Upper lobe of left lung (tissue), 6 donors: Measurements from ENCODE around the gene PGS1. TPM values are rescaled to one million over a fixed set of nuclear protein-coding genes. Genes with fewer than 3 reads are reported as not detected.

Source experiments
- ATAC-seq, 2 donors: fragments of 200-7000 bp; cut with Tn5 transposase; one replicate each; pipeline ENCODE4 v1.9.1; 2022; ENCODE audit warnings: mild to moderate bottlenecking in 2 of 2, moderate library complexity in 2 of 2; ENCODE audit not compliant: low FRiP score in 2 of 2
- DNase-seq, 2 donors: peaks; one replicate each; pipeline ENCODE4 v3.0.0-alpha.2; 2019 to 2020
- H3K27ac ChIP-seq, 4 donors: fragments of 200-600 bp; sonication (generic); one replicate each; pipeline ENCODE4 v1.5.1; 2016 to 2019
- H3K27me3 ChIP-seq, 4 donors: fragments of 200-600 bp; sonication (generic); one replicate each; pipeline ENCODE4 v1.5.1; 2017 to 2019
- H3K36me3 ChIP-seq, 4 donors: fragments of 200-600 bp; sonication (generic); one replicate each; pipeline ENCODE4 v1.5.1; 2016 to 2019
- H3K4me1 ChIP-seq, 4 donors: fragments of 200-600 bp; sonication (generic); one replicate each; pipeline ENCODE4 v1.5.1; 2018 to 2019
- H3K4me3 ChIP-seq, 4 donors: fragments of 200-600 bp; sonication (generic); one replicate each; pipeline ENCODE4 v1.5.1; 2017 to 2019; ENCODE audit warnings: mild to moderate bottlenecking in 2 of 4, moderate library complexity in 1 of 4
- H3K9me3 ChIP-seq, 4 donors: fragments of 200-600 bp; sonication (generic); one replicate each; pipeline ENCODE4 v1.5.1; 2018 to 2019
- EP300 ChIP-seq, 4 donors: sonication (generic); formaldehyde crosslinking; IDR thresholded peaks; one replicate each; pipeline ENCODE4 v1.5.1; 2017; ENCODE audit warnings: antibody characterized with exemption in 4 of 4, control low read depth in 2 of 4
- POLR2A ChIP-seq, 4 donors: fragments of 450-650 bp; IDR thresholded peaks; one replicate each; pipeline ENCODE4 v1.5.1; 2016 to 2017; ENCODE audit warnings: antibody characterized with exemption in 4 of 4, mild to moderate bottlenecking in 2 of 4
- POLR2AphosphoS5 ChIP-seq, 2 donors: sonication (generic); formaldehyde crosslinking; IDR thresholded peaks; one replicate each; pipeline ENCODE4 v1.5.1; 2017; ENCODE audit warnings: antibody characterized with exemption in 2 of 2
- WGBS, 2 donors: methylation state at CpG; one replicate each; pipeline ENCODE4 v1.1.5; 2017 to 2018; 5-methylcytosine and 5-hydroxymethylcytosine counted together
- total RNA-seq, 6 donors: library from RNA; depleted of rRNA in 4 of 6; stranded (reverse); fragments of >200 nt in 4 of 6; gene quantifications; one replicate each; pipeline versions ENCODE4 v1.1.0 to v1.2.1, GENCODE V29; 2016 to 2021
- TF ChIP-seq, protein P1 (sequence below), 6 experiments: fragments of 450-650 bp in 4 of 6; fragments of 200-600 bp in 2 of 6; sonication (generic) in 2 of 6; IDR thresholded peaks; one replicate each; pipeline ENCODE4 v1.5.1; 2016 to 2019; ENCODE audit warnings: antibody characterized with exemption in 6 of 6
- donor health status: DM: no; HTN: no; CAD: no; lungs with moderate emphysema.
- donor health status: DM: no; HTN: yes; CAD: no; lungs with severe emphysema.

Gene PGS1
- total RNA-seq, 6 donors from 2014 or later: 79.2 to 348 (median 92.3) TPM

DNA sequence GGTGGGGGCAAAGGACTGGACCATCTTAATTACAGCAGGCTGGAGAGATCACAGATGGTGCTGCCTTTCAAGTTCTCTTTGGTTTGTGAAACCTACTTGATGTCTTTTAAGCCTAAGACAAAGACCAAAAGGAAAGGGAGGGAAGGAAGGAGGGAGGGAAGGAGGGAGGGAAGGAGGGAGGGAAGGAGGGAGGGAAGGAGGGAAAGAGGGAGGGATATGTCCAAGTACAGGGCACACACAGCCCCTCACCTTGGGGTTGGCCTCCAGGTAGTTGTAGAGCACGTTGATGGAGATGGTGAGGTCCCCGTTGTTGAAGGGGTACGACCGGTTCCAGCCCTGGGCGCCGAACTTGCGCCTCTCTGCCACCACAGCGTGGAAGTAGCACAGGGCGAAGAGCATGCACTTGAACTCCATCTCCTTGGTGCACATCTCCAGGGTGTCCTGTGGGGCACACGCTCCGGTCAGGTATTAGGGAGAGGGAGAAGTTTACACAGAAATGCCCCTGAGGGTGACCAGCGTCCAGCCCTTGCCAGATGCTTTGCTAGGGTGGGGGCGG lies 55.4 kb downstream of the PGS1 start:
- no peak for ATAC-seq
- no peak for DNase-seq
- TF ChIP-seq POLR2A (IDR thresholded peaks at IDR 0.05): no peak
- no peak for TF ChIP-seq EP300 (IDR thresholded peaks at IDR 0.05)
- TF ChIP-seq, protein P1, sequence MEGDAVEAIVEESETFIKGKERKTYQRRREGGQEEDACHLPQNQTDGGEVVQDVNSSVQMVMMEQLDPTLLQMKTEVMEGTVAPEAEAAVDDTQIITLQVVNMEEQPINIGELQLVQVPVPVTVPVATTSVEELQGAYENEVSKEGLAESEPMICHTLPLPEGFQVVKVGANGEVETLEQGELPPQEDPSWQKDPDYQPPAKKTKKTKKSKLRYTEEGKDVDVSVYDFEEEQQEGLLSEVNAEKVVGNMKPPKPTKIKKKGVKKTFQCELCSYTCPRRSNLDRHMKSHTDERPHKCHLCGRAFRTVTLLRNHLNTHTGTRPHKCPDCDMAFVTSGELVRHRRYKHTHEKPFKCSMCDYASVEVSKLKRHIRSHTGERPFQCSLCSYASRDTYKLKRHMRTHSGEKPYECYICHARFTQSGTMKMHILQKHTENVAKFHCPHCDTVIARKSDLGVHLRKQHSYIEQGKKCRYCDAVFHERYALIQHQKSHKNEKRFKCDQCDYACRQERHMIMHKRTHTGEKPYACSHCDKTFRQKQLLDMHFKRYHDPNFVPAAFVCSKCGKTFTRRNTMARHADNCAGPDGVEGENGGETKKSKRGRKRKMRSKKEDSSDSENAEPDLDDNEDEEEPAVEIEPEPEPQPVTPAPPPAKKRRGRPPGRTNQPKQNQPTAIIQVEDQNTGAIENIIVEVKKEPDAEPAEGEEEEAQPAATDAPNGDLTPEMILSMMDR (IDR thresholded peaks at IDR 0.05): no peak

DNA sequence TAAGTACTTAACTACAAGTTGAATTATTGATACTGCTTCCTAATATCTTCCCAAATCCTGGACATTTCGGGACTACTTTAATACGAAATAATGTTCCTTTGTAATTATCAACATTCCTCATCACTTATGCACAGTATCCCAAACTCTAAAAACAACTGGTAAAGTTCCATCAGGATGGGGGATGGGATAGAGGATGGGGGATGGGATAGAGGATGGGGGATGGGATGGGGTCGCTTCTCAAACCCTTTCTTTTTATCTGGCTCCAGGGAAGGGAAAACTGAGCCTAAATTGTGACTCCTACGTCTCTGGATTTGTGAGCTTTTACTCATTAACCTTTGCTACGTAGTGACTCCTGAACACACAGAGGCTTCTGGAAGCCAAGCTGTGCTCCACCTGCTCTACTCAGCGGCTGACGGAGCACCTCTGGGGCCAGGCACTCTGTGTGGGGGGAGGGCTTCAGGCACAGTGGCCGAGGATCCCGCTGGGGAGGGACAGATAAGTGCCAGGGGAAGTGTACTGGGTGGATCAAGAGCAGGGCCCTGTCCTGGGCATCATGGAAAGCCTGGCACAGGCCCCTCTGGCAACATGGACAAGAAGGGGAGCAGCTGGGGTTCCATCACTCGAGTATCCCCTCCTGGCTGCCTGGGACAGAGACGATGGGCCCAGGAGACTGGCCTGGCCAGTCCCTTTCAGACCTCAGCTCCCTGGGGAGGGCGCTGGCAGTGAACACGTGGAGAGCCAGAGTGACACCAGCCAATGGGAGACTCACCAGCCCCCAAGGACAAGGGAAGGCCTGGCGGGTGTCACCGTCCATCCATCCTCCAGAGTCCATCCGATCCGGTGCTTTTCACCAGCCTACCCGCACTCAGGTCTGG lies 56.2 kb downstream of the PGS1 start:
- Histone ChIP-seq H3K4me1 (no peaks in the 10 kb centered on the region), H3K36me3 (peaks cover 0 to 7% (median 3%) of the 10 kb centered on the region in 4 donors), H3K27me3 (no peaks in the 10 kb centered on the region), H3K4me3 (no peak overlapping the region), H3K27ac (no peak overlapping the region), H3K9me3 (no peaks in the 10 kb centered on the region)
- DNase-seq (no peak), ATAC-seq (peak in 1 of 2 donors; percentile 17)
- 54 to 74% methylated on average over 15 to 18 of the region's 18 CpGs for WGBS, 2 donors
- TF ChIP-seq POLR2AphosphoS5 (IDR thresholded peaks at IDR 0.05): no peak
- TF ChIP-seq, protein P1 (IDR thresholded peaks at IDR 0.05): no peak
- no peak for TF ChIP-seq POLR2A (IDR thresholded peaks at IDR 0.05)
- no peak for TF ChIP-seq EP300 (IDR thresholded peaks at IDR 0.05)

More for the DNA sequence above, 55.4 kb downstream of the PGS1 start:
- Histone ChIP-seq H3K4me3 (no peak overlapping the region), H3K36me3 (peaks cover 0 to 16% (median 9%) of the 10 kb centered on the region in 4 donors), H3K27ac (no peak overlapping the region), H3K27me3 (no peaks in the 10 kb centered on the region), H3K9me3 (no peaks in the 10 kb centered on the region), H3K4me1 (peaks cover 0 to 7% (median 0%) of the 10 kb centered on the region in 4 donors)
- WGBS, 2 donors: 59 to 89% methylated on average over 12 to 13 of the region's 13 CpGs

DNA sequence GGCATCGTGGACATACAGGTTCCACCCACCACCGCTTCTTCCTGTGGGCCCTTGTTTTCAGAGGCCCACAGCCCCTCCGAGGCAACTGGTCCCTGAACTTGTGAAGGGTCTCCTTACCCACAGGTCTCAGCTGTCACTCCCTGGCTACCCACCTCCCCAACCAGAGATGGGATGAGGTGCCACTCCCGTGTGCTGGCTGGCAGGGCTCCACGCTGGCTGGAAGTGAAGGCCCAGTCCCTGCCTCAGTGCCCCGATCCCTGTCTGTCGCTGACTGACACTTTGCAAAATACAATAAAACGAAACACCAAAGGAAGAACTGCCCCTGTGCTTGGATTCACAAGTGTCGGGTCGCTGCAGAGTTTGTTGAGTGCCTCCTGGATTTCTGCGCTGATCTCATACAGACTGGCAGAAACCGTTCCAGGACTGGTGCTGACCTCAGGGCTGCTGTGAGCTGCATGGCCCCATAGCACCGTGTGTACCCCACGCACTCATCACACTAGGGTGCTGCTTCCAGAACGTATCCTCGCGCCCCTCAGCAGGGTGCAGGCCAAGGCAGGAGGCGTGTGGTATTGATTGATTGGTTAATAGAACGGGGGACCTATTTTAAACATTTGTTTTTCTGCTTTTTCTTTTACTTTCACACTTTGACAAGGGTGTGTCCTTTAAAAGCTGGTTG lies 57.0 kb downstream of the PGS1 start:
- ATAC-seq (no peak), DNase-seq (no peak)
- H3K27ac ChIP-seq: no peak overlapping the region
- WGBS, 2 donors: 77 to 82% methylated on average over 19 of the region's 19 CpGs
- no peak for TF ChIP-seq POLR2A (IDR thresholded peaks at IDR 0.05)
- TF ChIP-seq, protein P1 (IDR thresholded peaks at IDR 0.05): no peak
- no peak for TF ChIP-seq EP300 (IDR thresholded peaks at IDR 0.05)
- TF ChIP-seq POLR2AphosphoS5 (IDR thresholded peaks at IDR 0.05): no peak
- H3K4me3 ChIP-seq: no peak overlapping the region
- no peaks in the 10 kb centered on the region for H3K27me3 ChIP-seq
- no peaks in the 10 kb centered on the region for H3K36me3 ChIP-seq
- no peaks in the 10 kb centered on the region for H3K9me3 ChIP-seq
- H3K4me1 ChIP-seq: no peaks in the 10 kb centered on the region

DNA sequence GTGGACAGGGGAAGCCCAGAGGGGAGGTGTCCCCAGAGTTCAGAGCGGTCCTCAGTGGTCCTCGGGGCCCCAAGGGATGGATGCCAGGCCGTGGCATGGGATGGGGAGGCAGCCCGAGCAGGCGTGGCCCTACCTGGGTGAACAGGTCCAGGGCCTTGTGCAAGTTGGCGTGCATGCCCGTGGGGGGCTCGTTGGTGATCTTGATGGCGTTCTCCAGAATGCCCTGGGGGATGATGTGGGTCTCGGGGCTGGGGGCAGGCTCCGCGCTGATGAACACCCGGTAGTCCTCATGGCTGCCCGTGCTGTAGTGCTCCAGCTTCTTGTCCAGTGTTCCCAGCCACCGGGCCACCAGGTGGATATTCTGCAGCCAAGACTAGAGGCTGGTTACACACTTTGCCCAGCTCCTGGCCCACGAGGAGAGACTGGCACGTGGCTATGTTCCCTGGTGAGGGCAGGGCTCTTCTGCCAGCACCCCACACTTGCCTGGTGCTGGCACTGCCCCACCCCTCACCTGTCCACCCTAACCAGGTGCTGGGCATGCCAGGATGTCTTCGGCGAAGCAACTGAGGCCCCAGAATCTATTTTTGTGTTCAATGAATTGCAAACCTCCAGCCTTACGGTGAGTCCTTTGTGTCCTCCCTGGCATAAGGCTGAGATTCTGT lies 59.2 kb downstream of the PGS1 start:
- 89% methylated on average over 11 to 20 of the region's 20 CpGs for WGBS, 2 donors
- H3K27ac ChIP-seq: no peak overlapping the region
- H3K9me3 ChIP-seq: no peaks in the 10 kb centered on the region
- H3K27me3 ChIP-seq: no peaks in the 10 kb centered on the region
- TF ChIP-seq EP300 (IDR thresholded peaks at IDR 0.05) (no peak), POLR2A (IDR thresholded peaks at IDR 0.05) (no peak), POLR2AphosphoS5 (IDR thresholded peaks at IDR 0.05) (no peak)
- TF ChIP-seq, protein P1 (IDR thresholded peaks at IDR 0.05): no peak
- no peak overlapping the region for H3K4me3 ChIP-seq
- ATAC-seq (no peak), DNase-seq (no peak)
- H3K4me1 ChIP-seq: peaks cover 0 to 3% (median under 1%) of the 10 kb centered on the region in 4 donors
- no peaks in the 10 kb centered on the region for H3K36me3 ChIP-seq
